ENCODE results near the gene CLDND2. TPM values are rescaled to one million over a fixed set of nuclear protein-coding genes. Genes with fewer than 3 reads are reported as not detected.

The CLDND2 gene
- total RNA-seq, 1 experiment from 2014 or later = not detected

DNA sequence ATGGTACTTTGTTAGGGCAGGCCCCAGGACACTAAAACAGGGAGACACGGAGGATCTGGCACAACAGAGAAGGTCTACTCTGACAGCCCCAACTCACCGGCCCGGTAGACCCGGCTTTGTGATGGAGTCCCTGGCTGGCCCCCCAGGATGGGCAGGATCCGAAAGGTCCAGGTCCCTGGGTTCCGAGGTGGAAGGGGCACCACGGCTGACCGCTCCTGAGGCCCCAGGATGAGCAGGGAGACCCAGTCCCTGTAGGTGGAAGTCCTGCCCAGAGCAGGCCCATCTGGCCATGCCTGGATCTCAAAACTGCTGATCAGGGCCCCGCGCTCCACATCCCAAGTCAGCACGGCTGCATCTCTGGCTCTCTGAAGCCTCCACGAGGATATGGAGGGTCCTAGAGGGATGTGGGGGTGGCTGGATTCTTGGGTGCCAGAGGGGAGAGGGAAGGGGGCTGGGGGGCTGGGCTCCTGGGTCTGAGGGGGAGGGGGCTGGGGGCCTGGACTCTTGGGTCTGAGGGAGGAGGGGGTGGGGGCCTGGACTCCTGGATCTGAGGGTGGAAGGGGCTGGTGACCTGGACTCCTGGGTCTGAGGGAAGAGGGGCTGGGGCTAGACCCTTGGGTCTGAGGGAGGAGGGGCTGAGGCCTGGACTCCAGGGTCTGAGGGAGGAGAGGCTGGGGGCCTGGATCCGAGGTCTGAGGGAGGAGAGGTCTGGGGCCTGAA is 31.5 kb downstream of the CLDND2 start:
- DNase-seq = no peak
- H3K4me3 Mint-ChIP-seq = no peak overlapping the region

More for the DNA sequence above, 31.5 kb downstream of the CLDND2 start:
- Histone ChIP-seq H3K79me2 (ENCODE audit: insufficient read depth, low read length) (no peaks in the 10 kb centered on the region), H3K79me1 (ENCODE audit: insufficient read depth, low read depth, low read length, poor library complexity, severe bottlenecking) (no peaks in the 10 kb centered on the region), H3K23ac (ENCODE audit: insufficient read length, low read depth, low read length) (no peak overlapping the region), H3K4me1 (ENCODE audit: insufficient read depth, low read length) (peaks cover 7% of the 10 kb centered on the region; the same call in 1 of the 2 replicates), H3K4ac (ENCODE audit: low read depth, low read length) (no peak overlapping the region), H3K27me3 (ENCODE audit: insufficient read depth, low read length) (no peaks in the 10 kb centered on the region), H4K91ac (ENCODE audit: insufficient read length, low read depth, low read length) (no peak overlapping the region), H2AFZ (ENCODE audit: low read length) (no peak overlapping the region), H3K27ac (ENCODE audit: insufficient read length, low read depth, low read length) (no peak overlapping the region), H3K18ac (ENCODE audit: insufficient read length, low read depth, low read length) (no peak overlapping the region), H3K14ac (ENCODE audit: insufficient read depth, low read length) (no peak overlapping the region), H2BK5ac (ENCODE audit: insufficient read length, low read length) (no peak overlapping the region), H3K23me2 (ENCODE audit: insufficient read length, low read depth, low read length, poor library complexity, severe bottlenecking) (peaks cover 6% of the 10 kb centered on the region), H2BK120ac (ENCODE audit: low read depth, low read length, poor library complexity, severe bottlenecking) (no peak overlapping the region), H2BK20ac (ENCODE audit: low read depth, low read length, poor library complexity, severe bottlenecking) (no peak overlapping the region), H4K8ac (replicated peaks; ENCODE audit: insufficient read length, low read depth, low read length) (no peak overlapping the region), H3T11ph (ENCODE audit: low read length) (no peak overlapping the region), H3K9ac (ENCODE audit: extremely low read depth, insufficient read length, low read length) (no peak overlapping the region), H3K56ac (ENCODE audit: insufficient read length, low read depth, low read length) (no peak overlapping the region), H4K5ac (ENCODE audit: insufficient read length, low read depth, low read length) (no peak overlapping the region), H2BK12ac (ENCODE audit: insufficient read length, low read depth, low read length) (no peak overlapping the region), H3K4me2 (ENCODE audit: insufficient read depth, insufficient read length, low read length) (no peak overlapping the region), H3K9me3 (ENCODE audit: control insufficient read depth, low read depth, low read length) (no peaks in the 10 kb centered on the region), H2BK15ac (ENCODE audit: low read depth, low read length) (no peak overlapping the region), H4K20me1 (ENCODE audit: control insufficient read depth, insufficient read depth, insufficient read length) (no peaks in the 10 kb centered on the region), H2AK5ac (ENCODE audit: insufficient read length, low read length) (no peak overlapping the region)
- H3K27me3 Mint-ChIP-seq (ENCODE audit: low read depth) = peaks cover 17% of the 10 kb centered on the region
- no CpG with 5 or more reads among the region's 13 CpGs for WGBS (ENCODE audit: extremely low coverage, insufficient read length, low lambda C conversion rate)
- H3K27ac Mint-ChIP-seq = peak overlapping the region in 1 of 3 experiments; percentile 77; a peak in 1 of 7 replicates
- peaks cover 10 to 20% (median 17%) of the 10 kb centered on the region in 3 experiments for H3K36me3 Mint-ChIP-seq (ENCODE audit: insufficient read depth in 1 of 3, low read depth in 3 of 3)
- no peaks in the 10 kb centered on the region; a peak in 1 of 5 replicates for H3K9me3 Mint-ChIP-seq
- peaks cover 14 to 26% of the 10 kb centered on the region in 2 experiments for H3K4me1 Mint-ChIP-seq
- TF ChIP-seq, protein P1, sequence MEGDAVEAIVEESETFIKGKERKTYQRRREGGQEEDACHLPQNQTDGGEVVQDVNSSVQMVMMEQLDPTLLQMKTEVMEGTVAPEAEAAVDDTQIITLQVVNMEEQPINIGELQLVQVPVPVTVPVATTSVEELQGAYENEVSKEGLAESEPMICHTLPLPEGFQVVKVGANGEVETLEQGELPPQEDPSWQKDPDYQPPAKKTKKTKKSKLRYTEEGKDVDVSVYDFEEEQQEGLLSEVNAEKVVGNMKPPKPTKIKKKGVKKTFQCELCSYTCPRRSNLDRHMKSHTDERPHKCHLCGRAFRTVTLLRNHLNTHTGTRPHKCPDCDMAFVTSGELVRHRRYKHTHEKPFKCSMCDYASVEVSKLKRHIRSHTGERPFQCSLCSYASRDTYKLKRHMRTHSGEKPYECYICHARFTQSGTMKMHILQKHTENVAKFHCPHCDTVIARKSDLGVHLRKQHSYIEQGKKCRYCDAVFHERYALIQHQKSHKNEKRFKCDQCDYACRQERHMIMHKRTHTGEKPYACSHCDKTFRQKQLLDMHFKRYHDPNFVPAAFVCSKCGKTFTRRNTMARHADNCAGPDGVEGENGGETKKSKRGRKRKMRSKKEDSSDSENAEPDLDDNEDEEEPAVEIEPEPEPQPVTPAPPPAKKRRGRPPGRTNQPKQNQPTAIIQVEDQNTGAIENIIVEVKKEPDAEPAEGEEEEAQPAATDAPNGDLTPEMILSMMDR (conservative IDR thresholded peaks at IDR 0.05) = no peak

Measured in H9 (cell line).